ENCODE results near the gene FSIP2.
A peak's percentile ranks its signal among the peaks of the same experiment; 100 is the strongest.
"Not testable (repeated sequence)": the region's sequence is repeated elsewhere in the genome, so short reads cannot be mapped to it uniquely, and the experiment has no call there.

FSIP2 gene

GRCh38 chr2:185811580-185811979 is 73.0 kb downstream of the FSIP2 start:
- no peak for DNase-seq

- no peak for DNase-seq
Observed at GRCh38 chr2:185813707-185814106, 75.1 kb downstream of the FSIP2 start.

GRCh38 chr2:185817991-185818390 is 79.4 kb downstream of the FSIP2 start:
- no peak for DNase-seq

- DNase-seq: no peak
Observed at GRCh38 chr2:185821467-185821866, 82.9 kb downstream of the FSIP2 start.

GRCh38 chr2:185823773-185824172 is 85.2 kb downstream of the FSIP2 start:
- no peak for DNase-seq

GRCh38 chr2:185825557-185825956 is 87.0 kb downstream of the FSIP2 start:
- no peak for DNase-seq

GRCh38 chr2:185828326-185828725 is 89.7 kb downstream of the FSIP2 start:
- peak in 1 of 2 experiments; percentile 20 for DNase-seq

GRCh38 chr2:185833864-185834263 is 95.3 kb downstream of the FSIP2 start:
- DNase-seq: no peak

GRCh38 chr2:185835974-185836373 is 97.4 kb downstream of the FSIP2 start:
- DNase-seq: no peak

GRCh38 chr2:185854885-185855284 is 116.3 kb downstream of the FSIP2 start:
- no peak for DNase-seq

GRCh38 chr2:185857691-185858090 is 119.1 kb downstream of the FSIP2 start:
- DNase-seq: no peak

- DNase-seq: no peak
Observed at GRCh38 chr2:185859506-185859905, 120.9 kb downstream of the FSIP2 start.

- no peak for DNase-seq
Observed at GRCh38 chr2:185860321-185860720, 121.7 kb downstream of the FSIP2 start.

GRCh38 chr2:185862657-185863398 is 124.2 kb downstream of the FSIP2 start:
- DNase-seq: no peak

- DNase-seq: not testable (repeated sequence)
Observed at GRCh38 chr2:185864468-185865260, 126.1 kb downstream of the FSIP2 start.

- no peak for DNase-seq
Observed at GRCh38 chr2:185875136-185875931, 136.7 kb downstream of the FSIP2 start.

GRCh38 chr2:185876234-185876633 is 137.6 kb downstream of the FSIP2 start:
- DNase-seq: no peak

GRCh38 chr2:185880396-185880795 is 141.8 kb downstream of the FSIP2 start:
- DNase-seq: no peak

Measured in NCI-H524 (cell line).